Hepatocyte (in vitro differentiated cells): ENCODE measurements around the gene PARD3B. TPM values are rescaled to one million over a fixed set of nuclear protein-coding genes. Genes with fewer than 3 reads are reported as not detected.

ENCODE experiments used
- DNase-seq: peaks from one replicate; pipeline ENCODE4 v3.0.0-alpha.2; 2016; ENCODE audit warnings: low spot score
- H2AFZ ChIP-seq: fragments of 200-600 bp; sonication (generic); 2 replicates; pipeline ENCODE4 v1.6.0; 2016; ENCODE audit warnings: antibody characterized with exemption, mild to moderate bottlenecking
- H3K27ac ChIP-seq: fragments of 200-600 bp; sonication (generic); 2 replicates; pipeline ENCODE4 v1.5.1; 2016; ENCODE audit warnings: mild to moderate bottlenecking
- H3K27me3 ChIP-seq: fragments of 200-600 bp; sonication (generic); 2 replicates; pipeline ENCODE4 v1.6.1; 2016
- H3K36me3 ChIP-seq: fragments of 200-600 bp; sonication (generic); replicated peaks from 2 replicates; pipeline ENCODE4 v1.5.1; 2016; ENCODE audit warnings: low read depth; ENCODE audit not compliant: insufficient read depth
- H3K4me1 ChIP-seq: fragments of 200-600 bp; sonication (generic); 2 replicates; pipeline ENCODE4 v1.5.1; 2016; ENCODE audit warnings: mild to moderate bottlenecking, moderate library complexity; ENCODE audit not compliant: insufficient read depth
- H3K4me2 ChIP-seq: fragments of 200-600 bp; sonication (generic); 2 replicates; pipeline ENCODE4 v1.6.0; 2016
- H3K4me3 ChIP-seq: fragments of 200-600 bp; sonication (generic); 2 replicates; pipeline ENCODE4 v1.5.1; 2016; ENCODE audit warnings: mild to moderate bottlenecking
- H3K79me2 ChIP-seq: fragments of 200-600 bp; sonication (generic); 2 replicates; pipeline ENCODE4 v1.6.0; 2017; ENCODE audit warnings: mild to moderate bottlenecking
- H3K9me2 ChIP-seq: fragments of 200-600 bp; sonication (generic); replicated peaks from 2 replicates; pipeline ENCODE4 v1.6.0; 2017; ENCODE audit warnings: mild to moderate bottlenecking; ENCODE audit not compliant: insufficient read depth
- H3K9me3 ChIP-seq: fragments of 200-600 bp; sonication (generic); 2 replicates; pipeline ENCODE4 v1.5.1; 2016; ENCODE audit warnings: low read depth, mild to moderate bottlenecking
- H4K20me1 ChIP-seq: fragments of 200-600 bp; sonication (generic); 2 replicates; pipeline ENCODE4 v1.6.0; 2016; ENCODE audit warnings: mild to moderate bottlenecking; ENCODE audit not compliant: insufficient read depth, poor library complexity, severe bottlenecking
- CTCF ChIP-seq: fragments of 200-600 bp; sonication (generic); IDR thresholded peaks from 2 replicates; pipeline ENCODE4 v1.5.1; 2016; ENCODE audit warnings: antibody characterized with exemption, mild to moderate bottlenecking; ENCODE audit not compliant: poor library complexity
- EZH2 ChIP-seq: fragments of 200-600 bp; sonication (generic); IDR thresholded peaks from 2 replicates; pipeline ENCODE4 v1.6.1; 2016; ENCODE audit warnings: antibody characterized with exemption, mild to moderate bottlenecking, borderline replicate concordance
- EZH2phosphoT487 ChIP-seq: fragments of 200-600 bp; sonication (generic); IDR thresholded peaks from one replicate; pipeline ENCODE4 v1.6.1; 2018; ENCODE audit warnings: antibody characterized with exemption, mild to moderate bottlenecking, low read depth, moderate library complexity; ENCODE audit not compliant: unreplicated experiment, severe bottlenecking
- WGBS: methylation state at CpG from one replicate; pipeline ENCODE4 v1.1.6; 2016; ENCODE audit warnings: low lambda C conversion rate; ENCODE audit errors: missing lambda C conversion rate; 5-methylcytosine and 5-hydroxymethylcytosine counted together
- polyA plus RNA-seq: library from polyadenylated mRNA; unstranded; fragments of >200 nt; fragmentation: Nextera tagmentation; extraction: Ambion mirVana; gene quantifications from 2 replicates; pipeline ENCODE4 v1.2.1, GENCODE V29; 2016
- total RNA-seq: library from RNA; depleted of rRNA; stranded (reverse); fragments of >200 nt; gene quantifications from 2 replicates; pipeline ENCODE4 v1.2.3, GENCODE V29; 2014

Gene PARD3B
- total and polyA plus RNA-seq, 2 experiments from 2014 or later, result 11.5 to 21.7 TPM

- Histone ChIP-seq H3K4me3 (no peak overlapping the region), H3K27ac (no peak overlapping the region), H3K9me3 (no peaks in the 10 kb centered on the region), H3K9me2 (no peaks in the 10 kb centered on the region), H3K79me2 (no peaks in the 10 kb centered on the region), H3K4me2 (no peak overlapping the region), H3K36me3 (no peaks in the 10 kb centered on the region), H3K27me3 (no peaks in the 10 kb centered on the region), H3K4me1 (no peaks in the 10 kb centered on the region), H2AFZ (no peak overlapping the region), H4K20me1 (no peaks in the 10 kb centered on the region)
- WGBS, result 84% methylated on average over 6 of the region's 6 CpGs
- no peak for DNase-seq
- no peak for TF ChIP-seq EZH2phosphoT487
- TF ChIP-seq EZH2, result no peak
Observed at GRCh38 chr2:205462681-205463345, 917.5 kb downstream of the PARD3B start.

- no peaks in the 10 kb centered on the region for H3K4me1 ChIP-seq
- TF ChIP-seq EZH2phosphoT487, result no peak
- no peak for TF ChIP-seq CTCF
- no peak for TF ChIP-seq EZH2
- no peaks in the 10 kb centered on the region for H3K27me3 ChIP-seq
- H3K27ac ChIP-seq, result no peak overlapping the region
- no peaks in the 10 kb centered on the region for H3K9me3 ChIP-seq
- H3K36me3 ChIP-seq, result no peaks in the 10 kb centered on the region
- H3K9me2 ChIP-seq, result no peaks in the 10 kb centered on the region
- no peaks in the 10 kb centered on the region for H4K20me1 ChIP-seq
- WGBS, result 61% methylated on average over 5 of the region's 5 CpGs
- H3K4me3 ChIP-seq, result no peak overlapping the region
- H3K4me2 ChIP-seq, result no peak overlapping the region
- no peak overlapping the region for H2AFZ ChIP-seq
- no peaks in the 10 kb centered on the region for H3K79me2 ChIP-seq
- no peak for DNase-seq
Observed at GRCh38 chr2:205463466-205464025, 918.3 kb downstream of the PARD3B start.

GRCh38 chr2:205464681-205465080 lies 919.4 kb downstream of the PARD3B start:
- Histone ChIP-seq H3K79me2 (no peaks in the 10 kb centered on the region), H2AFZ (no peak overlapping the region), H3K36me3 (no peaks in the 10 kb centered on the region), H3K9me2 (no peaks in the 10 kb centered on the region), H3K4me2 (no peak overlapping the region), H4K20me1 (no peaks in the 10 kb centered on the region), H3K4me3 (no peak overlapping the region), H3K9me3 (no peaks in the 10 kb centered on the region), H3K27me3 (no peaks in the 10 kb centered on the region), H3K4me1 (no peaks in the 10 kb centered on the region), H3K27ac (no peak overlapping the region)
- 60% methylated on average over 3 of the region's 3 CpGs for WGBS
- TF ChIP-seq EZH2phosphoT487, result no peak
- TF ChIP-seq CTCF, result no peak
- TF ChIP-seq EZH2, result no peak
- DNase-seq, result no peak

- TF ChIP-seq CTCF (no peak), EZH2 (no peak), EZH2phosphoT487 (no peak)
- no peaks in the 10 kb centered on the region for H3K27me3 ChIP-seq
- H3K4me2 ChIP-seq, result no peak overlapping the region
- no peak overlapping the region for H3K27ac ChIP-seq
- H3K4me1 ChIP-seq, result no peaks in the 10 kb centered on the region
- no peak overlapping the region for H3K4me3 ChIP-seq
- no peaks in the 10 kb centered on the region for H4K20me1 ChIP-seq
- H3K9me2 ChIP-seq, result no peaks in the 10 kb centered on the region
- no peaks in the 10 kb centered on the region for H3K36me3 ChIP-seq
- H2AFZ ChIP-seq, result no peak overlapping the region
- no peaks in the 10 kb centered on the region for H3K9me3 ChIP-seq
- 56% methylated on average over 3 of the region's 3 CpGs for WGBS
- H3K79me2 ChIP-seq, result no peaks in the 10 kb centered on the region
- DNase-seq, result no peak
Observed at GRCh38 chr2:205465791-205466190, 920.5 kb downstream of the PARD3B start.
